ENCODE results near the gene RNF220.

RNF220 gene

DNA sequence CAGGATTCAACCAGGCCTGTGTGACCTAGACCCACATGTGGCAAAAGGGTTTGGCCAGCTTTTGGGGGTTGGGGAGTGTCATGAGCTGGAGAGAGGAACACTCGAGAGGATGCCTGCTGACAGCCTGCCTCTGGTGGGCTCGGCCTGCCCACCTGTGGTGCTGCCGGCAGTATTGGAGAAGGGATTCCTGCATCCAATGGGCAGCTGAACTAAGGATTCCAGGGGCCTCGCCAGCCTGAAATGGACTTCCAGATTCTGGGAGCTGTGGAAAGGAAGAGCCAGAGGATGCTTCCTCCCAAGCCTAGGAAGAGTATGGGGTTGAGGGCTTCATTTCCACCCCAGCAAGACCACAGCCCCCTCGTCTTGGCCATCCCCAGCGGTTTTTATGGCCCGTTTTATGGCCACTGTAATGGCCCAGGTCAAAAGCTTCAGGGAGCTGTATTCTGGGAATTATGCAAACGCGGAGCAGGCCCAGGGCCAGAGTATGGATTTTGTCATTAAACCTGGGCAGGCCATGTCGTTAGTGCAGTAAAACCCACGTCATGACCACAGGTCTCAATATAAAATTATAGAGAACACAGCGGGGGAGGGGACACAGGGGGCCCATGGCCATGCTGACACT is 205.6 kb downstream of the RNF220 start:
- H3K9me2 ChIP-seq (ENCODE audit: low read depth, low read length): no peaks in the 10 kb centered on the region
- H3K4me2 ChIP-seq (ENCODE audit: low read length): no peak overlapping the region
- no peaks in the 10 kb centered on the region for H3K27me3 ChIP-seq (ENCODE audit: insufficient read depth, low read length)
- H3F3A ChIP-seq (ENCODE audit: insufficient read depth, low read length): no peaks in the 10 kb centered on the region
- no peak overlapping the region for H3K27ac ChIP-seq (ENCODE audit: low read depth, low read length, poor library complexity, severe bottlenecking)
- H2AFZ ChIP-seq (ENCODE audit: low read length): no peak overlapping the region
- H3K79me2 ChIP-seq (ENCODE audit: insufficient read depth, low read length): no peaks in the 10 kb centered on the region
- H4K20me1 ChIP-seq (ENCODE audit: insufficient read depth, low read length): no peaks in the 10 kb centered on the region
- no peaks in the 10 kb centered on the region for H3K4me1 ChIP-seq (ENCODE audit: insufficient read depth, low read length, severe bottlenecking)
- H3K4me3 ChIP-seq (ENCODE audit: low read depth, low read length, poor library complexity, severe bottlenecking): no peak overlapping the region
- H3K9ac ChIP-seq (ENCODE audit: low read length): no peak overlapping the region
- no peaks in the 10 kb centered on the region for H3K36me3 ChIP-seq (ENCODE audit: insufficient read depth, low read length)
- H3K9me3 ChIP-seq (ENCODE audit: low read length): no peaks in the 10 kb centered on the region
- no peak for TF ChIP-seq EZH2 (IDR thresholded peaks at IDR 0.05; ENCODE audit: borderline replicate concordance, low read length)
- TF ChIP-seq, protein P1, sequence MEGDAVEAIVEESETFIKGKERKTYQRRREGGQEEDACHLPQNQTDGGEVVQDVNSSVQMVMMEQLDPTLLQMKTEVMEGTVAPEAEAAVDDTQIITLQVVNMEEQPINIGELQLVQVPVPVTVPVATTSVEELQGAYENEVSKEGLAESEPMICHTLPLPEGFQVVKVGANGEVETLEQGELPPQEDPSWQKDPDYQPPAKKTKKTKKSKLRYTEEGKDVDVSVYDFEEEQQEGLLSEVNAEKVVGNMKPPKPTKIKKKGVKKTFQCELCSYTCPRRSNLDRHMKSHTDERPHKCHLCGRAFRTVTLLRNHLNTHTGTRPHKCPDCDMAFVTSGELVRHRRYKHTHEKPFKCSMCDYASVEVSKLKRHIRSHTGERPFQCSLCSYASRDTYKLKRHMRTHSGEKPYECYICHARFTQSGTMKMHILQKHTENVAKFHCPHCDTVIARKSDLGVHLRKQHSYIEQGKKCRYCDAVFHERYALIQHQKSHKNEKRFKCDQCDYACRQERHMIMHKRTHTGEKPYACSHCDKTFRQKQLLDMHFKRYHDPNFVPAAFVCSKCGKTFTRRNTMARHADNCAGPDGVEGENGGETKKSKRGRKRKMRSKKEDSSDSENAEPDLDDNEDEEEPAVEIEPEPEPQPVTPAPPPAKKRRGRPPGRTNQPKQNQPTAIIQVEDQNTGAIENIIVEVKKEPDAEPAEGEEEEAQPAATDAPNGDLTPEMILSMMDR (IDR thresholded peaks at IDR 0.05; ENCODE audit: low read length): no peak

DNA sequence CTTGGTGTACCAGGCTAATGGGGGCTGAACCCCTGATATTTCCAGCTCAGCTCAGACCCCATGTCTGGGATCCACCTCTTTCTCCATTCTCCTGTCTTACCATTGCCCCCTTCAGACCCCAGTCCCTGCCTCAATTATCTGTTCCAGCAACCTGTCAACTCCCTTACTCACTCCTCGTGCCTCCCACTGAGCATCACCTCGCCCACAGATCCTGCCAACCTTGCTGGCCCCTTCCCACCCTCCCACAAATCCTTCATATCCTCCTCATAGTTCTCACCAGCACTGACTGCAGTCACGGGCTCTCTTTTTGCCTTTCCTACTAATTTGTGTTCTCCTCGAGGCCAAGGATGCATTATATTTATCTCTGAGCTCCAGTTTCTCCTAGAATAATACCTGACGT is 206.4 kb downstream of the RNF220 start:
- Histone ChIP-seq H3F3A (ENCODE audit: insufficient read depth, low read length) (no peaks in the 10 kb centered on the region), H3K4me3 (ENCODE audit: low read depth, low read length, poor library complexity, severe bottlenecking) (no peak overlapping the region), H3K4me2 (ENCODE audit: low read length) (no peak overlapping the region), H3K79me2 (ENCODE audit: insufficient read depth, low read length) (no peaks in the 10 kb centered on the region), H3K36me3 (ENCODE audit: insufficient read depth, low read length) (no peaks in the 10 kb centered on the region), H3K27me3 (ENCODE audit: insufficient read depth, low read length) (no peaks in the 10 kb centered on the region), H3K27ac (ENCODE audit: low read depth, low read length, poor library complexity, severe bottlenecking) (no peak overlapping the region), H3K9me2 (ENCODE audit: low read depth, low read length) (no peaks in the 10 kb centered on the region), H3K4me1 (ENCODE audit: insufficient read depth, low read length, severe bottlenecking) (no peaks in the 10 kb centered on the region), H2AFZ (ENCODE audit: low read length) (no peak overlapping the region), H4K20me1 (ENCODE audit: insufficient read depth, low read length) (no peaks in the 10 kb centered on the region), H3K9ac (ENCODE audit: low read length) (no peak overlapping the region), H3K9me3 (ENCODE audit: low read length) (no peaks in the 10 kb centered on the region)
- TF ChIP-seq, protein P1 (IDR thresholded peaks at IDR 0.05; ENCODE audit: low read length): no peak
- TF ChIP-seq EZH2 (IDR thresholded peaks at IDR 0.05; ENCODE audit: borderline replicate concordance, low read length): no peak

DNA sequence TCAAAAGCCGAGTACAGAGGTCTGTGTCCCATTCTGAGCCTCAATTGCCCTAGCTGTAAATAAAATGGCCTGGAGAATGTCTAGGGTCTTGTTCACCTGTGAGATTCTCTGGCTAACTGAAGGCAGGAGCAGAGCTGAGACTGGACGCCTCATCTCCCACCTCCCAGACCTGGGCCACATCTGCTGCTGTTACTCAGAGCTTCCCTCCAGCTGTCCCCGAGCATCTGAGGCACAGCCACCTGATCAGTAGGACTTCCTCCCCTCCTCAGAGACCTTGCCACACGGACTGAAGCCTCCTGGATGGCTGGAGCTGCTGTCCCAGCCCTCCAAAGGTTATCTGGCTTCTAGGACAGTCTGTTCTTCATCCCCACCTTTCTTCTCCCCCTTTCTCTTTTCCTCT is 206.8 kb downstream of the RNF220 start:
- no peaks in the 10 kb centered on the region for H3F3A ChIP-seq (ENCODE audit: insufficient read depth, low read length)
- no peaks in the 10 kb centered on the region for H3K79me2 ChIP-seq (ENCODE audit: insufficient read depth, low read length)
- no peaks in the 10 kb centered on the region for H4K20me1 ChIP-seq (ENCODE audit: insufficient read depth, low read length)
- H3K4me1 ChIP-seq (ENCODE audit: insufficient read depth, low read length, severe bottlenecking): no peaks in the 10 kb centered on the region
- H3K9me2 ChIP-seq (ENCODE audit: low read depth, low read length): no peaks in the 10 kb centered on the region
- H3K9ac ChIP-seq (ENCODE audit: low read length): no peak overlapping the region
- TF ChIP-seq, protein P1 (IDR thresholded peaks at IDR 0.05; ENCODE audit: low read length): no peak
- TF ChIP-seq EZH2 (IDR thresholded peaks at IDR 0.05; ENCODE audit: borderline replicate concordance, low read length): no peak
- H3K27me3 ChIP-seq (ENCODE audit: insufficient read depth, low read length): no peaks in the 10 kb centered on the region
- H2AFZ ChIP-seq (ENCODE audit: low read length): no peak overlapping the region
- no peak overlapping the region for H3K4me3 ChIP-seq (ENCODE audit: low read depth, low read length, poor library complexity, severe bottlenecking)
- H3K4me2 ChIP-seq (ENCODE audit: low read length): no peak overlapping the region
- no peak overlapping the region for H3K27ac ChIP-seq (ENCODE audit: low read depth, low read length, poor library complexity, severe bottlenecking)
- no peaks in the 10 kb centered on the region for H3K9me3 ChIP-seq (ENCODE audit: low read length)
- H3K36me3 ChIP-seq (ENCODE audit: insufficient read depth, low read length): no peaks in the 10 kb centered on the region
